Brain microvascular endothelial cell (primary cell): Measurements from ENCODE around the gene MIS12.

Source experiments
- DNase-seq: peaks from one replicate; pipeline ENCODE4 v3.0.0-alpha.2; 2020
- H3K27ac ChIP-seq: fragments of 250-450 bp; sonication (Bioruptor Pico); 2 replicates; pipeline ENCODE4 v1.5.1; 2020; ENCODE audit warnings: mild to moderate bottlenecking, moderate library complexity
- H3K27me3 ChIP-seq: fragments of 250-450 bp; sonication (Bioruptor Pico); replicated peaks from 2 replicates; pipeline ENCODE4 v1.5.1; 2020; ENCODE audit warnings: mild to moderate bottlenecking
- H3K36me3 ChIP-seq: fragments of 250-450 bp; sonication (Bioruptor Pico); replicated peaks from 2 replicates; pipeline ENCODE4 v1.5.1; 2020; ENCODE audit warnings: mild to moderate bottlenecking
- H3K4me3 ChIP-seq: 2 replicates; pipeline ENCODE4 v1.5.1; 2011; ENCODE audit warnings: low read depth, mild to moderate bottlenecking, control low read depth, low read length, moderate library complexity
- in situ Hi-C: cut with HindIII; loops from 2 replicates; pipeline ENCODE4 v1.10.0; 2017; ENCODE audit warnings: low sequenced_read_pairs, low pct_ligation_motif_present
- TF ChIP-seq, protein P1 (sequence below): IDR thresholded peaks from 2 replicates; pipeline ENCODE4 v1.5.1; 2011; ENCODE audit warnings: low read depth, mild to moderate bottlenecking, moderate library complexity, low read length, control low read depth, inconsistent platforms; ENCODE audit errors: missing control alignments

Gene MIS12

DNA sequence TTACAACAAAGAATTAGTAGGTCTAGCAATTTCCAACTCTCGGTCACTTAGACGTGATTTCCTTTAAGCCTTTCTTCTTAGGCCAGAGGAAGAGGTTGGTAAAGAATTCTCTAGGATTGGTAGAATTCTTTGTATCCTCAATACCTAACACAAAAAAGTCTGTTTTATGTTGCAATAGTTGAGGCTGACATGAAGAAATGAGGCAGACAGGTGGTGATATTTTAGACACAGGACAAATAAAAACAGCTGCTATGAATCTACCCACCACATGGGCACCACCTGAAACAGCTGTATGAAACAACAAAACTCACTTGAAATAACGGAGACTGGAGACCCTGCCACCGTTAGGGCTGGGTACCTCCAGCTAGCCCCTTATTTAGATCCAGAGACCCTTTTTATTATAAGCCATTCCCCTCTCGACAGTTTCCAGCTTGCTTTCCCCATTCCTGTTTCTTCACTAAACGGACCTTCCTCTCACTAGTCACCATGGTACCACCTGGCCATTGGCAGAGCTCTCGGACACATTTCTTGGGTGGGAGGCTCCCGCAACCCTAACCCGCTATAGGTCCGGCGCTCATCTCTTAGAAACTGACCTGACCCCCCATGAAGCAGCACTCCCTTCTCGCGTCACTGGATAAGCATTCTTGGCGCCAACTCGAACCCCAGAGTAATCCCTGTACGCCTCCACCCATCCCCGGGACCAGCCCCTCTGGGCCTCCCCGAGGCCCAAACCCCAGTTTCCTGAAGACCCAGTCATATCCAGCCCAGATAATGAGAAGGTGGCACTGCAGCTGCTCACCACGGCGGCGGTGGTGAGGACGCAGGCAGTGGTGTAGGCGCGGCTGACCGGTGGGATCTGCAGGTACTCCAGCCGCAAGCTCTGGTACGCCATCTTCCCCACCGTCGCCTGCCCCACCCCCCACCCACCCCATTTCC, 828 bp upstream of the MIS12 start, which contains the start of gene DERL2:
TSS of gene DERL2 (minus strand) at position 909 of the 936 bp plus-strand sequence. CDS start at position 892, 17 bp downstream.
- peak; percentile 10 for DNase-seq
- no peaks in the 10 kb centered on the region for H3K27me3 ChIP-seq
- peaks cover 19% of the 10 kb centered on the region for H3K36me3 ChIP-seq
- TF ChIP-seq, protein P1, sequence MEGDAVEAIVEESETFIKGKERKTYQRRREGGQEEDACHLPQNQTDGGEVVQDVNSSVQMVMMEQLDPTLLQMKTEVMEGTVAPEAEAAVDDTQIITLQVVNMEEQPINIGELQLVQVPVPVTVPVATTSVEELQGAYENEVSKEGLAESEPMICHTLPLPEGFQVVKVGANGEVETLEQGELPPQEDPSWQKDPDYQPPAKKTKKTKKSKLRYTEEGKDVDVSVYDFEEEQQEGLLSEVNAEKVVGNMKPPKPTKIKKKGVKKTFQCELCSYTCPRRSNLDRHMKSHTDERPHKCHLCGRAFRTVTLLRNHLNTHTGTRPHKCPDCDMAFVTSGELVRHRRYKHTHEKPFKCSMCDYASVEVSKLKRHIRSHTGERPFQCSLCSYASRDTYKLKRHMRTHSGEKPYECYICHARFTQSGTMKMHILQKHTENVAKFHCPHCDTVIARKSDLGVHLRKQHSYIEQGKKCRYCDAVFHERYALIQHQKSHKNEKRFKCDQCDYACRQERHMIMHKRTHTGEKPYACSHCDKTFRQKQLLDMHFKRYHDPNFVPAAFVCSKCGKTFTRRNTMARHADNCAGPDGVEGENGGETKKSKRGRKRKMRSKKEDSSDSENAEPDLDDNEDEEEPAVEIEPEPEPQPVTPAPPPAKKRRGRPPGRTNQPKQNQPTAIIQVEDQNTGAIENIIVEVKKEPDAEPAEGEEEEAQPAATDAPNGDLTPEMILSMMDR = no peak
- H3K27ac ChIP-seq = peak within 1 kb of the TSS; percentile 99
- H3K4me3 ChIP-seq = peak within 1 kb of the TSS; percentile 95
- in situ Hi-C loops = no loop called here

DNA sequence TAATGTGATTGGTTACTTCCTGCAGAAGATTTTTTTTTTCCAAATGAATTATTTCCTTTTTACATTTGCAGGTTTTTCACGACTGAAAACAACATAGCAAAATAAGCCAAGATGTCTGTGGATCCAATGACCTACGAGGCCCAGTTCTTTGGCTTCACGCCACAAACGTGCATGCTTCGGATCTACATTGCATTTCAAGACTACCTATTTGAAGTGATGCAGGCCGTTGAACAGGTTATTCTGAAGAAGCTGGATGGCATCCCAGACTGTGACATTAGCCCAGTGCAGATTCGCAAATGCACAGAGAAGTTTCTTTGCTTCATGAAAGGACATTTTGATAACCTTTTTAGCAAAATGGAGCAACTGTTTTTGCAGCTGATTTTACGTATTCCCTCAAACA, 2.4 kb downstream of the MIS12 start:
- TF ChIP-seq, protein P1 = no peak
- Histone ChIP-seq H3K27me3 (no peaks in the 10 kb centered on the region), H3K27ac (no peak overlapping the region), H3K4me3 (no peak overlapping the region), H3K36me3 (peaks cover 10% of the 10 kb centered on the region)
- in situ Hi-C loops = no loop called here
- no peak for DNase-seq

DNA sequence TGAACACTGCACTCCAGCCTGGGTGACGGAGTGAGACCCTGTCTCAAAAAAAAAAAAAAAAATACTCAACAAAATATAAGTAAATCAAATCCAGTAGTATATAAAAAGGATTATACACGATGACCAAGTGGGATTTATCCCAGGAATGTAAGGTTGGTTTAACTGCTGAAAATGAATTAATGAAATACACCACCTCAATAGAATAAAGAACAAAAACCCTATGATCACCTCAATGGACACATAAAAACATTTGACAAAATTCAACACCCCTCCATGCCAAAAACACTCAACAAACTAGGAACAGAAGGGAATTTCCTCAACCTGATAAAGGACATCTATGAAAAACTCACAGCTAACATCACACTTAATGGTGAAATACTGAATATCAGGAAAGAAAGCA, 6.6 kb downstream of the MIS12 start:
- no peak for DNase-seq
- TF ChIP-seq, protein P1 = no peak
- H3K4me3 ChIP-seq = no peak overlapping the region

DNA sequence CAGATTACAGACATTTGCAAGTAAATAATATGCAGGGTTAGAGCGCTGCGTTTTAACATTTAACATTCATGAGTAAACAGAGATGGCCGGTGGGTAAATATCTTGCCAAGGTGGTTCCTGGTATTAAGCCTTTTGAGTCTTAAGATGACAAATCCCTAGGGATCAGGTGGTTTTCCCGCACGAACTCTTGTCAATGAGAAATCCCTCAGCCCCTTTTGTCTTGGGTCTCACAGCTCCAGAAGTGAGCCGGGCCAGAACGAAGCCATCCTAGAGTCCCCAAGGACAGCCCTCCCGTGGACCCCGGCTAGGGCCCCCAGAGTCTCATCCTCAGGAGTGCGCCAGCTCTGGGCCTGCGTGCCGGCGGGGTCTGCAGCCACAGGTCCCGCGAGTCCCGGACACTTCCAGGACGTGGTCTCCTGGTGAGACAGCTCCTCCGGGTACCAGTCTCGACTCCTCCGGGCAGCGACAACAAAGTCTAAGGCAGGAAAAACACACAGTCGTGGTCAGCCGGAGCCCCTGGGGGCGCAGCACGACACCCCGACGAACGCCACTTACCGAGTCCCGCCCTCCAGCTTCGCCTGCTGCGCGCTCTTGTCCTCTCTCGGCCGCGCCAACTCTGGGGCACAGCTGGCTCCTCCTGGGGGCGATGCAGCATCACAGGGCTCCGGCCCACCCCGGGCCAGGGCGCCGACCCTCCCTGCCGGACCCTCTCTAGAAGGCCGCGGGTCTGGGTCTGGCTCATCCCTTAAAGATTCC, 13.3 kb downstream of the MIS12 start:
- DNase-seq = no peak
- Histone ChIP-seq H3K36me3 (no peaks in the 10 kb centered on the region), H3K27me3 (no peaks in the 10 kb centered on the region), H3K4me3 (peak overlapping the region; percentile 77), H3K27ac (no peak overlapping the region)
- in situ Hi-C loops = no loop called here
- TF ChIP-seq, protein P1 = peak; percentile 7

More for the DNA sequence above, 6.6 kb downstream of the MIS12 start:
- in situ Hi-C loops = no loop called here
- Histone ChIP-seq H3K27ac (no peak overlapping the region), H3K36me3 (peaks cover 10% of the 10 kb centered on the region), H3K27me3 (no peaks in the 10 kb centered on the region)

DNA sequence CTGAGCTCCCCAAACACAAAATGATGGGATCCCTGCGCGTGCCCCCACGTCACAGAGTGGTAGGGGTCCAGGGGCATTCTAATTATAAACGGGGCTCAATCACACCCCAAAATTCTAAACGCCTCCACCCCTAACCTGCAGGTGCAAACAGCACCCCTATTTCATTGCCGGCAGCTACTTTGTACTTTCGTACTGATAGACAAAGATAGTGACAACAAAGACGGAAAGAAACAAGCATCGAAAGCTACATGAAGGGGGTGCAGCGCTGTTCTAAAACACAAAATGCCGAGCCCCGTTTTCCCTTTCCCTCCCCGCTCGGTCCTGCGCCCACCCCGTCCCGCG, 13.9 kb downstream of the MIS12 start:
- in situ Hi-C loops = no loop called here
- no peak for DNase-seq
- H3K36me3 ChIP-seq = no peaks in the 10 kb centered on the region
- TF ChIP-seq, protein P1 = no peak
- H3K27ac ChIP-seq = no peak overlapping the region
- peak overlapping the region; percentile 77 for H3K4me3 ChIP-seq
- no peaks in the 10 kb centered on the region for H3K27me3 ChIP-seq
